HepG2 (cell line): ENCODE results near the gene AK4. TPM values are rescaled to one million over a fixed set of nuclear protein-coding genes. Genes with fewer than 3 reads are reported as not detected.

Source experiments
- ARID4A ChIP-seq: sonication (generic); formaldehyde crosslinking; IDR thresholded peaks from 2 replicates; pipeline ENCODE4 v1.5.0; 2020; ENCODE audit warnings: mild to moderate bottlenecking, missing genetic modification reagents, borderline replicate concordance
- FOXP4 ChIP-seq: sonication (generic); formaldehyde crosslinking; IDR thresholded peaks from 2 replicates; pipeline ENCODE4 v1.4.0; 2020; ENCODE audit warnings: missing genetic modification reagents
- HNF4A ChIP-seq: sonication (generic); formaldehyde crosslinking; IDR thresholded peaks from 2 replicates; pipeline ENCODE4 v1.4.0; 2020; ENCODE audit warnings: missing genetic modification reagents
- HNF4G ChIP-seq, 2 experiments: sonication (generic) in 1 of 2; formaldehyde crosslinking in 1 of 2; IDR thresholded peaks; 2 replicates each; pipeline versions ENCODE4 v1.4.0 to v1.6.1; 2011 to 2020; ENCODE audit warnings: borderline replicate concordance in 2 of 2, low read depth in 2 of 2, mild to moderate bottlenecking in 2 of 2, low read length in 1 of 2, missing genetic modification reagents in 1 of 2, moderate library complexity in 1 of 2
- IRF2 ChIP-seq: IDR thresholded peaks from 2 replicates; pipeline ENCODE4 v1.6.1; 2018; ENCODE audit warnings: missing genetic modification reagents, missing compliant biosample characterization
- MED13 ChIP-seq: sonication (generic); formaldehyde crosslinking; IDR thresholded peaks from 2 replicates; pipeline ENCODE4 v1.5.0; 2020; ENCODE audit warnings: missing genetic modification reagents
- PCBP1 ChIP-seq: fragments of 200-400 bp; formaldehyde crosslinking; IDR thresholded peaks from 2 replicates; pipeline ENCODE4 v1.6.1; 2017; ENCODE audit warnings: mild to moderate bottlenecking, low read depth, low read length, borderline replicate concordance
- PRDM15 ChIP-seq: sonication (generic); formaldehyde crosslinking; IDR thresholded peaks from 2 replicates; pipeline ENCODE4 v1.4.0; 2020; ENCODE audit warnings: missing genetic modification reagents
- RBM22 ChIP-seq: fragments of 200-400 bp; formaldehyde crosslinking; optimal IDR thresholded peaks from 2 replicates; pipeline ENCODE3; 2017; ENCODE audit warnings: mild to moderate bottlenecking, low read length, moderate library complexity
- SETDB1 ChIP-seq: sonication (generic); formaldehyde crosslinking; IDR thresholded peaks from 2 replicates; pipeline ENCODE4 v1.5.1; 2020; ENCODE audit warnings: missing genetic modification reagents, mild to moderate bottlenecking, borderline replicate concordance
- TFAP4 ChIP-seq: sonication (generic); IDR thresholded peaks from 2 replicates; pipeline ENCODE4 v1.6.1; 2016; ENCODE audit warnings: low read depth, borderline replicate concordance
- ZNF362 ChIP-seq: sonication (generic); formaldehyde crosslinking; IDR thresholded peaks from 2 replicates; pipeline ENCODE4 v1.4.0; 2020; ENCODE audit warnings: missing genetic modification reagents, mild to moderate bottlenecking, borderline replicate concordance
- ZNF704 ChIP-seq: sonication (generic); formaldehyde crosslinking; IDR thresholded peaks from 2 replicates; pipeline ENCODE4 v1.8.1; 2023; ENCODE audit warnings: mild to moderate bottlenecking, inconsistent platforms, moderate library complexity, missing genetic modification reagents, borderline replicate concordance
- polyA plus RNA-seq, 8 experiments: library from polyadenylated mRNA; depleted of rRNA in 3 of 8; stranded (reverse) in 7 of 8; unstranded in 1 of 8; fragments of >200 nt; fragmentation: Illumina TruSeq in 4 of 8; extraction: Trizol in 4 of 8; gene quantifications; 2 replicates each; pipeline versions ENCODE4 v1.2.1 to v1.2.3, GENCODE V29; 2011 to 2016; ENCODE audit warnings: low read depth in 4 of 8, missing spikeins in 1 of 8, mixed read lengths in 1 of 8; ENCODE audit not compliant: insufficient read depth in 1 of 8
- total RNA-seq, 5 experiments: library from RNA; depleted of rRNA; stranded (reverse); fragments of >200 nt; fragmentation: Illumina TruSeq; extraction: Trizol; gene quantifications; 2 replicates each; pipeline ENCODE4 v1.2.3, GENCODE V29; 2016; ENCODE audit warnings: low read depth in 1 of 5

Gene AK4
- total and polyA plus RNA-seq, 2 of the 13 experiments (the other 11 are each of a cell fraction or from before 2014, with no cell fraction given) = 110 to 160 TPM

- TF ChIP-seq PRDM15 (CRISPR knock-in tag) (no peak), SETDB1 (no peak), TFAP4 (peak; percentile 95), PCBP1 (no peak), IRF2 (CRISPR knock-in tag) (no peak), HNF4G (IDR thresholded peaks at IDR 0.05; ENCODE audit: borderline replicate concordance, low read depth, low read length) (no peak), HNF4G (CRISPR knock-in tag; IDR thresholded peaks at IDR 0.05; ENCODE audit: borderline replicate concordance, low read depth) (0 out of 2 replicates have a peak, but pooled peaks have one; percentile 38), MED13 (CRISPR knock-in tag) (no peak), ZNF362 (CRISPR knock-in tag) (no peak), ZNF704 (CRISPR knock-in tag) (no peak), ARID4A (CRISPR knock-in tag) (peak; percentile 74), FOXP4 (CRISPR knock-in tag) (0 out of 2 replicates have a peak, but pooled peaks have one; percentile 31), HNF4A (CRISPR knock-in tag) (peak; percentile 39), RBM22 (peak; percentile 74)
Measured at GRCh38 chr1:65178235-65178634, 30.2 kb downstream of the AK4 start (continued).
